NT2/D1 (cell line): ENCODE measurements around the gene ABCC4.
"Not testable (repeated sequence)": the region's sequence is repeated elsewhere in the genome, so short reads cannot be mapped to it uniquely, and the experiment has no call there.

Experiments
- SUZ12 ChIP-seq: IDR thresholded peaks from 2 replicates; pipeline ENCODE4 v1.6.1; 2011; ENCODE audit not compliant: insufficient read length, insufficient read depth; ENCODE audit errors: extremely low read depth
- YY1 ChIP-seq: IDR thresholded peaks from 2 replicates; pipeline ENCODE4 v1.6.1; 2011; ENCODE audit not compliant: insufficient read length, insufficient read depth
- ZNF274 ChIP-seq: IDR thresholded peaks from 2 replicates; pipeline ENCODE4 v1.6.1; 2011; ENCODE audit warnings: mild to moderate bottlenecking, low read depth, low read length

GRCh38 chr13:95200386-95200957 lies 100.8 kb downstream of the ABCC4 start:
- TF ChIP-seq ZNF274, SUZ12, YY1: not testable (repeated sequence)
